DMS153 treated with DMSO at 0.1 percent for 48 hours (cell line): ENCODE results near the gene FREM1.

ENCODE experiments used
- DNase-seq: peaks from one replicate; lab custom pipeline; 2025; ENCODE audit not compliant: unreplicated experiment; lab: John Stamatoyannopoulos, UW

The FREM1 gene

GRCh38 chr9:14881006-14881405 lies 29.2 kb downstream of the FREM1 start:
- no peak for DNase-seq

GRCh38 chr9:14870090-14870489 lies 40.1 kb downstream of the FREM1 start:
- no peak for DNase-seq

- no peak for DNase-seq
These were observed 40.6 kb downstream of the FREM1 start for GRCh38 chr9:14869671-14870070.

- no peak for DNase-seq
These were observed 41.2 kb downstream of the FREM1 start for GRCh38 chr9:14868772-14869583.

DNA sequence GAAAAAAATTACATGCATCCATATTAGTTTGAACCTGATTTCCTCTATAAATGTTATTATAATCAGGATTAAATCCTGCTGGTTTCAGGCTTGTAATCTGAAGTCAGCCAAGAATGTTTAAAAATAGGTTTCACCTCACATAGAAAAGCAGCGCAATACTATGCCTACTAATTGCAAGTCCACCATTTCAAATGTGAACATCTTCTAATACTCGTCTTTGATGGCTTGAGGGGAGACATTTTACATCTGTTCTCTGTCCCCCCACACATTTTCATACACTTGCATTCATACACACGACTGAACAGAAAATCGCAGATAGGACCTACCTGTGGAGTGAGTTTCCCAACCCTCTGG lies 41.8 kb downstream of the FREM1 start:
- no peak for DNase-seq

DNA sequence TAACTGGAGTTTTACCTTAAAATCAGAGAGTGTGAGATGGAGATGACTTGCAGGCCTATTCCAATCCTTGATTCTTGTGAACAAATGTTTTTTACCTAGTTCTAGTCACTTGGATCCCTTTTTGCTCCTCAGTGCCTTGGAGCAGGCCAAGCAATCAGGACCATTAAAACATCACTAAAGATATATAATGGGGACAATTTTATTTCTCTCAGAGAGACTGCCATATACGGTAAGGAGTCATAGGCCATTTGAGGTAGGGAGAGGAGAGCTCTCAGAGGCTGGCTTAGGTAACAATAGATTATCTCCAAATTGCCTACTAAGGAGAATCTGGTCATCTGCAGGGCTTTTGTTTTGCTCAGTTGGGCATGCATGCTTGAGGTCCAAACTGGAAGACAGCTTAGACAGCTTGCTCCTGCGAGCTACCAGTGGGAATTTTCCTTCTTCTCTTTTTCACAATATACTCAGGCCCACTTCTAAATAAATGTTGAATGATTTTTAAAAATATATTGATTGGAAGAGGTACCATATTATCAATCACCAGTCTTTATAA lies 44.0 kb downstream of the FREM1 start:
- DNase-seq = no peak

GRCh38 chr9:14864309-14864708 lies 45.9 kb downstream of the FREM1 start:
- no peak for DNase-seq

DNA sequence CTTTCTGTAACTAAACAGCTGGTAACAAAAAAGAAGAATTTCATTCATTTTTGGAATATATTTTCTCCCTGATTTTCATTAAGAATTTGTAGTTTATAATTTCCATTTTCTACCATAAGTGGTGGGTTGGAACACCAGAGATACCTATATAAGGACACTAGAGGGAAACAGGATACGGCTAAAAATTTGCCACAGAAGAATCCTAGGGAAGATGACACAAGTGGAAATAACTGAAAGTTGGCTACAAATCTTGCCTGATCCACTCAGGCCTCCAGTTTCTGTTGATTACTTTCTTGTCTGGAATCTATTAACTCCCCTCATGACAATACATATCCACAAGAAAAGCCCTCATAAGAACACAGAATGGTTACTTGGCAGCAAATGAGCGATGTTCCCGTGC lies 46.8 kb downstream of the FREM1 start:
- DNase-seq = no peak

GRCh38 chr9:14857449-14858305 lies 52.6 kb downstream of the FREM1 start:
- no peak for DNase-seq

GRCh38 chr9:14849851-14850250 lies 60.4 kb downstream of the FREM1 start:
- DNase-seq = no peak

GRCh38 chr9:14849296-14849695 lies 60.9 kb downstream of the FREM1 start:
- DNase-seq = no peak

GRCh38 chr9:14846871-14847311 lies 63.3 kb downstream of the FREM1 start:
- peak; percentile 7 for DNase-seq

GRCh38 chr9:14843163-14843562 lies 67.1 kb downstream of the FREM1 start:
- DNase-seq = no peak

GRCh38 chr9:14842269-14842668 lies 68.0 kb downstream of the FREM1 start:
- no peak for DNase-seq

DNA sequence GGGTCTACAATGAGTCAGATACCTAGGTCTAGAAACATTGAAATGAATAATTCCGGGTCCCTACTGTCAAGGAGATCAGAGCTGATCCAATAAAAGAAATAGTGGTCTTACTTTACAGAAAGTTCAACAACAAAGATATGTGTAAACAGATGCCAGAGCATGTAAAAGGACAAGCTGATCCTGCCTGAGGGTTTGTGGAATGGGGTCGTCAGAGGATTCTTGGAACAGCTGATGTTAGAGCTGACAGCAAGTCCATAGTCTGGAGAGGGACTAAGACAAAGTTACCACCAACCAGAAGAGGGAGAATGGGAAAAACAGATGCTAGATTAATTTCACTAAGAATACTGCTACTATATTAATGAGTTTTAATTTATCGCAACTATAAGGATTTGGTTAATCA lies 71.5 kb downstream of the FREM1 start:
- DNase-seq = no peak

DNA sequence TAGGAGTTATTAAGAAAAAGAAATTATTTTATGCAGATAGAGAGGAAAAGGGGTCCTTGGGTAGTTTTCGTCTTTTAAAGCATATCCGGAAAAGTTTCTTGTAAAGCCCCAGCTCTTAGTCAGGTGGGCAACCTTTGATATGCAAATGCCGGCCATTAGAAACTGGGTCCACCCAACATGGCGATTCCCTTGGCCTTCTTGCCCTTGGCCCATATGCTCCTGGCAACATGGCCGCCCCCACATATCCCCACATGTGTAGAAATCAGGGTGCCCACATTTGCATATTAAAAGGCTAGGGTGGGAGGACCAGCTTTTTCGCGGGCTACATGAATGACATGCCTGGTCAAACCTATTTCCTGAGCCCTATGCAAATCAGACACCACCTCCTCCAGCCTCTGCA lies 73.3 kb downstream of the FREM1 start:
- no peak for DNase-seq

GRCh38 chr9:14831661-14832060 lies 78.6 kb downstream of the FREM1 start:
- no peak for DNase-seq

DNA sequence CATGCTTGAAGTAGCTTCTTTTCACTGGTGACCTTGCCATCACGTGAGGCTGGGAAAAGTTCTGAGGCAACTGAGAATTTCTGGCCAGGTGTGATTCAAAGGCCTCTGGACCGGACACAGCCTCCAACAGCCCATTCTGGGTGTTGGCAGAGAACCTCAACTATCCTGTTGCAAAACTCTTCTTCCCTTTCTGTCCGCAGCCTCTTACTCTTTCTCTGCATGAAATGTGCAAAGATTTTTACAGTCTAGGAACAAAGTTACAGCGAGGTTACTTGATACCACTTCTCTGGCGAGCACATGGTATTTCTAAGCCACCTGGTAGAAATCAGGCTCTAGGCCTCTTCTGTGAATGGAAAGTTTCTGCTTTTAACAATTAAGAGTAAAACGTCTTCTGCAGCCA lies 79.2 kb downstream of the FREM1 start:
- DNase-seq = no peak

DNA sequence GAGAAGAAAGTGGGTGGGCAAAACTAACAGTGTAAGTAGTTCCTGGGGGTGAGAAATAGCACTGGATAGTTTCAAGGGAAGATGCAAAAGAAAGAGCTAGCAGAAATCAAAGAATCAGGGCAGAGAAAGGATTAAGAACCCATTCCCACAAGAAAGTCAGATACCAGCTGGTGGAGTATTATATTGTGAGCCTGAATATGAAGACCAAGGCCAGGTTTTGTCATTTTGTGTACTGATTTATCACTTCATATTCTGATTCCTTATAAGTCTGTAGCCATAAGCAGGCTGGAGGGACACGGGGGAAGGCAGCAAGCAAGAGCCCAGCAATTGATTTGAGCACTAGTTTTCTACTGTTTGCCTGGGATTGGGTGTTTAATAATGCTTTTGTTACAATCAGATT lies 80.2 kb downstream of the FREM1 start:
- no peak for DNase-seq

- DNase-seq = no peak
These were observed 81.0 kb downstream of the FREM1 start for GRCh38 chr9:14829204-14829603.

GRCh38 chr9:14827805-14828204 lies 82.4 kb downstream of the FREM1 start:
- DNase-seq = no peak

- DNase-seq = no peak
These were observed 85.7 kb downstream of the FREM1 start for GRCh38 chr9:14824481-14824880.
